ENCODE results near the gene SDK1.

DNA sequence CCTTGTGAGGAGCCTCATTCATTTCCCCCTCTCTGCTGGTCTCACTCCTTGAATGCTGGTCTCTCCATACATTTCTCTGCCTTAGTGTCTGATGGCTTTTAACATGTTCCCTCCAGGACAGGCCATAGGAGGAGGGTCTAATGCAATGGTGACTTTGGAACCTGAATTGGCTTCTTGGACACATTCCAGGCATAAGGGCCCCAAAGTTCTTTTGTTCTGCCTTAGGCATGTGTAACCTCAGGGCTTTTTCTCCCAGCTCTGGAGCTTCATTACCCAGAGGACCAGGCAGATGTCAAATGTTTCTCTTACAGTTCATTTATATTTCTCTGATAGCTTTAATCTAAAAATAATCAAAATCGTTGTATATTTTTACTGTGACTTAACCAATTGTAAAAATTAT, 162.6 kb downstream of the SDK1 start:
- TF ChIP-seq, protein P1, sequence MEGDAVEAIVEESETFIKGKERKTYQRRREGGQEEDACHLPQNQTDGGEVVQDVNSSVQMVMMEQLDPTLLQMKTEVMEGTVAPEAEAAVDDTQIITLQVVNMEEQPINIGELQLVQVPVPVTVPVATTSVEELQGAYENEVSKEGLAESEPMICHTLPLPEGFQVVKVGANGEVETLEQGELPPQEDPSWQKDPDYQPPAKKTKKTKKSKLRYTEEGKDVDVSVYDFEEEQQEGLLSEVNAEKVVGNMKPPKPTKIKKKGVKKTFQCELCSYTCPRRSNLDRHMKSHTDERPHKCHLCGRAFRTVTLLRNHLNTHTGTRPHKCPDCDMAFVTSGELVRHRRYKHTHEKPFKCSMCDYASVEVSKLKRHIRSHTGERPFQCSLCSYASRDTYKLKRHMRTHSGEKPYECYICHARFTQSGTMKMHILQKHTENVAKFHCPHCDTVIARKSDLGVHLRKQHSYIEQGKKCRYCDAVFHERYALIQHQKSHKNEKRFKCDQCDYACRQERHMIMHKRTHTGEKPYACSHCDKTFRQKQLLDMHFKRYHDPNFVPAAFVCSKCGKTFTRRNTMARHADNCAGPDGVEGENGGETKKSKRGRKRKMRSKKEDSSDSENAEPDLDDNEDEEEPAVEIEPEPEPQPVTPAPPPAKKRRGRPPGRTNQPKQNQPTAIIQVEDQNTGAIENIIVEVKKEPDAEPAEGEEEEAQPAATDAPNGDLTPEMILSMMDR (IDR thresholded peaks at IDR 0.05), result no peak
- TF ChIP-seq POLR2A (IDR thresholded peaks at IDR 0.05), result no peak
